ENCODE results near the gene UBE2F. TPM values are rescaled to one million over a fixed set of nuclear protein-coding genes. Genes with fewer than 3 reads are reported as not detected.

The UBE2F gene
- total and polyA plus RNA-seq, 2 of the 13 experiments (the other 11 are each of a cell fraction or from before 2014, with no cell fraction given), result 35.4 to 73.1 TPM

GRCh38 chr2:237955640-237956401, 11.0 kb upstream of the UBE2F start (continued):
- TF ChIP-seq KDM5B (CRISPR knock-in tag; IDR thresholded peaks at IDR 0.05; ENCODE audit: borderline replicate concordance) (peak; percentile 33; the same call in 1 of the 2 replicates), MEIS1 (CRISPR knock-in tag; IDR thresholded peaks at IDR 0.05; ENCODE audit: borderline replicate concordance) (no peak), CENPT (CRISPR knock-in tag; IDR thresholded peaks at IDR 0.05; ENCODE audit: low read depth) (no peak), ZMYM4 (CRISPR knock-in tag; IDR thresholded peaks at IDR 0.05) (no peak), SUZ12 (IDR thresholded peaks at IDR 0.05; ENCODE audit: low read depth, low read length) (no peak), ATF2 (CRISPR knock-in tag; IDR thresholded peaks at IDR 0.05) (no peak), NRL (CRISPR knock-in tag; IDR thresholded peaks at IDR 0.05; ENCODE audit: borderline replicate concordance) (0 out of 2 replicates have a peak, but pooled peaks have one; percentile 22), AGO1 (IDR thresholded peaks at IDR 0.05; ENCODE audit: low read depth, low read length, poor library complexity, severe bottlenecking) (peak; percentile 66), ARID4A (CRISPR knock-in tag; IDR thresholded peaks at IDR 0.05; ENCODE audit: borderline replicate concordance) (no peak), ZNF841 (CRISPR knock-in tag; IDR thresholded peaks at IDR 0.05; ENCODE audit: borderline replicate concordance) (no peak), ZFP36L2 (CRISPR knock-in tag; IDR thresholded peaks at IDR 0.05) (no peak)
